GM23338 (cell line): ENCODE measurements around the gene GPR39. TPM values are rescaled to one million over a fixed set of nuclear protein-coding genes. Genes with fewer than 3 reads are reported as not detected.

Source experiments
- ATAC-seq: fragments of 200-7000 bp; cut with Tn5 transposase; 3 replicates; pipeline ENCODE4 v1.9.1; 2020
- DNase-seq: peaks from one replicate; pipeline ENCODE4 v3.0.0-alpha.2; 2015; ENCODE audit warnings: low spot score
- H2AFZ ChIP-seq: fragments of 200-600 bp; sonication (generic); 2 replicates; pipeline ENCODE4 v1.8.0; 2016; ENCODE audit warnings: antibody characterized with exemption, mild to moderate bottlenecking, moderate library complexity
- H3F3A ChIP-seq: fragments of 200-600 bp; sonication (generic); replicated peaks from 2 replicates; pipeline ENCODE4 v1.8.0; 2017; ENCODE audit warnings: antibody characterized with exemption, mixed run types, low read depth
- H3K27ac ChIP-seq: fragments of 200-600 bp; sonication (generic); 2 replicates; pipeline ENCODE4 v1.6.1; 2016; ENCODE audit warnings: low read depth
- H3K27me3 ChIP-seq: fragments of 200-600 bp; sonication (generic); 2 replicates; pipeline ENCODE4 v1.8.0; 2016; ENCODE audit warnings: mild to moderate bottlenecking, mixed run types, moderate library complexity; ENCODE audit not compliant: insufficient read depth
- H3K36me3 ChIP-seq: fragments of 200-600 bp; sonication (generic); 2 replicates; pipeline ENCODE4 v1.8.0; 2016; ENCODE audit warnings: mild to moderate bottlenecking; ENCODE audit not compliant: insufficient read depth
- H3K4me1 ChIP-seq: fragments of 200-600 bp; sonication (generic); 2 replicates; pipeline ENCODE4 v1.8.0; 2016; ENCODE audit warnings: mild to moderate bottlenecking, moderate library complexity; ENCODE audit not compliant: insufficient read depth
- H3K4me2 ChIP-seq: fragments of 200-600 bp; sonication (generic); 2 replicates; pipeline ENCODE4 v1.7.1; 2017; ENCODE audit warnings: mixed run types
- H3K4me3 ChIP-seq: fragments of 200-600 bp; sonication (generic); 2 replicates; pipeline ENCODE4 v1.6.1; 2016; ENCODE audit warnings: mixed run types
- H3K79me2 ChIP-seq: fragments of 200-600 bp; sonication (generic); replicated peaks from 2 replicates; pipeline ENCODE4 v1.8.0; 2017; ENCODE audit warnings: mild to moderate bottlenecking; ENCODE audit not compliant: insufficient read depth
- H3K9me2 ChIP-seq: fragments of 200-600 bp; sonication (generic); 2 replicates; pipeline ENCODE4 v1.8.0; 2017; ENCODE audit not compliant: insufficient read depth
- H4K20me1 ChIP-seq: fragments of 200-600 bp; sonication (generic); replicated peaks from 2 replicates; pipeline ENCODE4 v1.8.0; 2017; ENCODE audit warnings: mild to moderate bottlenecking; ENCODE audit not compliant: insufficient read depth
- H3K27ac Mint-ChIP-seq: 2 replicates; pipeline ENCODE4 v1.8.0; 2020; ENCODE audit warnings: inconsistent platforms, mild to moderate bottlenecking, moderate library complexity, mixed read lengths
- H3K27me3 Mint-ChIP-seq: 3 replicates; pipeline ENCODE4 v1.8.0; 2022; ENCODE audit warnings: low read depth, mild to moderate bottlenecking, moderate library complexity, mixed read lengths, inconsistent platforms; ENCODE audit not compliant: insufficient read depth, poor library complexity
- H3K36me3 Mint-ChIP-seq: 3 replicates; pipeline ENCODE4 v1.8.0; 2021; ENCODE audit warnings: low read depth, mild to moderate bottlenecking, inconsistent platforms, moderate library complexity, mixed read lengths
- H3K4me1 Mint-ChIP-seq: 3 replicates; pipeline ENCODE4 v1.8.0; 2020; ENCODE audit warnings: mild to moderate bottlenecking, inconsistent platforms, mixed read lengths
- H3K4me3 Mint-ChIP-seq: 3 replicates; pipeline ENCODE4 v1.8.0; 2021; ENCODE audit warnings: moderate library complexity, mild to moderate bottlenecking, inconsistent platforms, mixed read lengths
- H3K9me3 Mint-ChIP-seq: 3 replicates; pipeline ENCODE4 v1.8.0; 2020; ENCODE audit warnings: moderate library complexity, mild to moderate bottlenecking, inconsistent platforms, mixed read lengths
- CREB1 ChIP-seq: fragments of 250-450 bp; sonication (Bioruptor Pico); IDR thresholded peaks from 2 replicates; pipeline ENCODE4 v1.5.0; 2020; ENCODE audit warnings: low read depth, mild to moderate bottlenecking, moderate library complexity
- CTCF ChIP-seq, 2 experiments: fragments of 200-600 bp in 1 of 2; sonication (generic) in 1 of 2; conservative IDR thresholded peaks; 2 replicates each; pipeline versions ENCODE4 v1.5.1 to v1.6.1; 2016 to 2017; ENCODE audit warnings: antibody characterized with exemption in 2 of 2, low read depth in 2 of 2, mild to moderate bottlenecking in 2 of 2, moderate library complexity in 1 of 2
- ETS1 ChIP-seq: IDR thresholded peaks from 2 replicates; pipeline ENCODE4 v1.6.1; 2016; ENCODE audit warnings: antibody characterized with exemption
- EZH2 ChIP-seq: fragments of 200-600 bp; sonication (generic); IDR thresholded peaks from one replicate; pipeline ENCODE4 v1.8.0; 2017; ENCODE audit warnings: antibody characterized with exemption, mild to moderate bottlenecking, low read depth; ENCODE audit not compliant: unreplicated experiment
- EZH2phosphoT487 ChIP-seq: fragments of 200-600 bp; sonication (generic); IDR thresholded peaks from one replicate; pipeline ENCODE4 v1.8.1; 2018; ENCODE audit warnings: antibody characterized with exemption; ENCODE audit not compliant: unreplicated experiment
- JUNB ChIP-seq: IDR thresholded peaks from one replicate; pipeline ENCODE4 v1.6.1; 2016; ENCODE audit warnings: antibody characterized with exemption; ENCODE audit not compliant: unreplicated experiment
- NANOG ChIP-seq: IDR thresholded peaks from 2 replicates; pipeline ENCODE4 v1.6.1; 2016; ENCODE audit warnings: antibody characterized with exemption, borderline replicate concordance
- POLR2AphosphoS5 ChIP-seq: IDR thresholded peaks from 2 replicates; pipeline ENCODE4 v1.6.1; 2016; ENCODE audit warnings: antibody characterized with exemption, low read depth
- STAT1 ChIP-seq: IDR thresholded peaks from one replicate; pipeline ENCODE4 v1.6.1; 2016; ENCODE audit warnings: antibody characterized with exemption; ENCODE audit not compliant: unreplicated experiment
- ZNF114 ChIP-seq: fragments of 250-450 bp; sonication (Bioruptor Pico); IDR thresholded peaks from 2 replicates; pipeline ENCODE4 v1.5.0; 2020; ENCODE audit warnings: mild to moderate bottlenecking, moderate library complexity
- ZNF331 ChIP-seq: fragments of 250-450 bp; sonication (Bioruptor Pico); IDR thresholded peaks from 2 replicates; pipeline ENCODE4 v1.5.0; 2020; ENCODE audit warnings: low read depth, mild to moderate bottlenecking, moderate library complexity
- polyA plus RNA-seq: library from polyadenylated mRNA; unstranded; fragments of >200 nt; fragmentation: Nextera tagmentation; extraction: Ambion mirVana; gene quantifications from 2 replicates; pipeline ENCODE4 v1.2.1, GENCODE V29; 2016
- total RNA-seq: library from RNA; depleted of rRNA; stranded (reverse); fragments of >200 nt; shearing (Covaris generic); gene quantifications from 2 replicates; pipeline ENCODE4 v1.2.3, GENCODE V29; 2014
- TF ChIP-seq, protein P1 (sequence below): IDR thresholded peaks from one replicate; pipeline ENCODE4 v1.6.1; 2018; ENCODE audit warnings: antibody characterized with exemption; ENCODE audit not compliant: unreplicated experiment
- TF ChIP-seq, protein P2 (sequence below): fragments of 250-450 bp; sonication (Bioruptor Pico); IDR thresholded peaks from 2 replicates; pipeline ENCODE4 v1.5.0; 2020; ENCODE audit warnings: mild to moderate bottlenecking, moderate library complexity

GPR39 gene
- total and polyA plus RNA-seq, 2 experiments from 2014 or later, result 0.55 to 1.9 TPM

DNA sequence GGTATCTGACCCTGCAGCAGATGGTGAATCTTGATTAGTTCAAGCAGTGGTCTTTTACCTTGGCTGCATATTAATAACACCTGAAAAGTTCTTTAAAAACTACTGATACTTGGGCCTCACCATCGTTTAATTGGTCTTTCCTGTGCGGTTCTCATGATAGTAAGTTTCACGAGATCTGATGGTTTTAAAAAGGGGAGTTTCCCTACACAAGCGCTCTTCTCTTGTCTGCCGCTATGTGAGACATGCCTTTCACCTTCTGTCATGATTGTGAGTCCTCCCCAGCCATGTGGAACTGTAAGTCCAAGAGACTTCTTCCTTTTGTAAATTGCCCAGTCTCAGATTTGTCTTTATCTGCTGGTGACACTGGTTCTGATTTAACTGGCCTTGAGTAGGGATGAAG is 151.1 kb downstream of the GPR39 start:
- no peaks in the 10 kb centered on the region for H3K4me1 ChIP-seq
- no peaks in the 10 kb centered on the region for H3F3A ChIP-seq
- H3K27me3 ChIP-seq, result no peaks in the 10 kb centered on the region
- H4K20me1 ChIP-seq, result no peaks in the 10 kb centered on the region
- H3K36me3 ChIP-seq, result no peaks in the 10 kb centered on the region
- Mint-ChIP-seq H3K4me3 (no peak overlapping the region), H3K27ac (no peak overlapping the region), H3K9me3 (no peaks in the 10 kb centered on the region), H3K27me3 (peaks cover 3% of the 10 kb centered on the region), H3K4me1 (no peaks in the 10 kb centered on the region), H3K36me3 (no peaks in the 10 kb centered on the region)
- no peak for DNase-seq
- H3K9me2 ChIP-seq, result no peaks in the 10 kb centered on the region
- no peaks in the 10 kb centered on the region for H3K79me2 ChIP-seq
- TF ChIP-seq JUNB (no peak), NANOG (no peak), CTCF (conservative IDR thresholded peaks at IDR 0.05; ENCODE audit: low read depth in 2 of 2) (no peak), ETS1 (no peak), ZNF114 (CRISPR knock-in tag) (no peak), POLR2AphosphoS5 (no peak), ZNF331 (CRISPR knock-in tag) (no peak), EZH2phosphoT487 (no peak), CREB1 (CRISPR knock-in tag) (no peak), EZH2 (no peak), STAT1 (no peak)
- TF ChIP-seq, protein P1, sequence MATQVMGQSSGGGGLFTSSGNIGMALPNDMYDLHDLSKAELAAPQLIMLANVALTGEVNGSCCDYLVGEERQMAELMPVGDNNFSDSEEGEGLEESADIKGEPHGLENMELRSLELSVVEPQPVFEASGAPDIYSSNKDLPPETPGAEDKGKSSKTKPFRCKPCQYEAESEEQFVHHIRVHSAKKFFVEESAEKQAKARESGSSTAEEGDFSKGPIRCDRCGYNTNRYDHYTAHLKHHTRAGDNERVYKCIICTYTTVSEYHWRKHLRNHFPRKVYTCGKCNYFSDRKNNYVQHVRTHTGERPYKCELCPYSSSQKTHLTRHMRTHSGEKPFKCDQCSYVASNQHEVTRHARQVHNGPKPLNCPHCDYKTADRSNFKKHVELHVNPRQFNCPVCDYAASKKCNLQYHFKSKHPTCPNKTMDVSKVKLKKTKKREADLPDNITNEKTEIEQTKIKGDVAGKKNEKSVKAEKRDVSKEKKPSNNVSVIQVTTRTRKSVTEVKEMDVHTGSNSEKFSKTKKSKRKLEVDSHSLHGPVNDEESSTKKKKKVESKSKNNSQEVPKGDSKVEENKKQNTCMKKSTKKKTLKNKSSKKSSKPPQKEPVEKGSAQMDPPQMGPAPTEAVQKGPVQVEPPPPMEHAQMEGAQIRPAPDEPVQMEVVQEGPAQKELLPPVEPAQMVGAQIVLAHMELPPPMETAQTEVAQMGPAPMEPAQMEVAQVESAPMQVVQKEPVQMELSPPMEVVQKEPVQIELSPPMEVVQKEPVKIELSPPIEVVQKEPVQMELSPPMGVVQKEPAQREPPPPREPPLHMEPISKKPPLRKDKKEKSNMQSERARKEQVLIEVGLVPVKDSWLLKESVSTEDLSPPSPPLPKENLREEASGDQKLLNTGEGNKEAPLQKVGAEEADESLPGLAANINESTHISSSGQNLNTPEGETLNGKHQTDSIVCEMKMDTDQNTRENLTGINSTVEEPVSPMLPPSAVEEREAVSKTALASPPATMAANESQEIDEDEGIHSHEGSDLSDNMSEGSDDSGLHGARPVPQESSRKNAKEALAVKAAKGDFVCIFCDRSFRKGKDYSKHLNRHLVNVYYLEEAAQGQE, result no peak
- TF ChIP-seq, protein P2, sequence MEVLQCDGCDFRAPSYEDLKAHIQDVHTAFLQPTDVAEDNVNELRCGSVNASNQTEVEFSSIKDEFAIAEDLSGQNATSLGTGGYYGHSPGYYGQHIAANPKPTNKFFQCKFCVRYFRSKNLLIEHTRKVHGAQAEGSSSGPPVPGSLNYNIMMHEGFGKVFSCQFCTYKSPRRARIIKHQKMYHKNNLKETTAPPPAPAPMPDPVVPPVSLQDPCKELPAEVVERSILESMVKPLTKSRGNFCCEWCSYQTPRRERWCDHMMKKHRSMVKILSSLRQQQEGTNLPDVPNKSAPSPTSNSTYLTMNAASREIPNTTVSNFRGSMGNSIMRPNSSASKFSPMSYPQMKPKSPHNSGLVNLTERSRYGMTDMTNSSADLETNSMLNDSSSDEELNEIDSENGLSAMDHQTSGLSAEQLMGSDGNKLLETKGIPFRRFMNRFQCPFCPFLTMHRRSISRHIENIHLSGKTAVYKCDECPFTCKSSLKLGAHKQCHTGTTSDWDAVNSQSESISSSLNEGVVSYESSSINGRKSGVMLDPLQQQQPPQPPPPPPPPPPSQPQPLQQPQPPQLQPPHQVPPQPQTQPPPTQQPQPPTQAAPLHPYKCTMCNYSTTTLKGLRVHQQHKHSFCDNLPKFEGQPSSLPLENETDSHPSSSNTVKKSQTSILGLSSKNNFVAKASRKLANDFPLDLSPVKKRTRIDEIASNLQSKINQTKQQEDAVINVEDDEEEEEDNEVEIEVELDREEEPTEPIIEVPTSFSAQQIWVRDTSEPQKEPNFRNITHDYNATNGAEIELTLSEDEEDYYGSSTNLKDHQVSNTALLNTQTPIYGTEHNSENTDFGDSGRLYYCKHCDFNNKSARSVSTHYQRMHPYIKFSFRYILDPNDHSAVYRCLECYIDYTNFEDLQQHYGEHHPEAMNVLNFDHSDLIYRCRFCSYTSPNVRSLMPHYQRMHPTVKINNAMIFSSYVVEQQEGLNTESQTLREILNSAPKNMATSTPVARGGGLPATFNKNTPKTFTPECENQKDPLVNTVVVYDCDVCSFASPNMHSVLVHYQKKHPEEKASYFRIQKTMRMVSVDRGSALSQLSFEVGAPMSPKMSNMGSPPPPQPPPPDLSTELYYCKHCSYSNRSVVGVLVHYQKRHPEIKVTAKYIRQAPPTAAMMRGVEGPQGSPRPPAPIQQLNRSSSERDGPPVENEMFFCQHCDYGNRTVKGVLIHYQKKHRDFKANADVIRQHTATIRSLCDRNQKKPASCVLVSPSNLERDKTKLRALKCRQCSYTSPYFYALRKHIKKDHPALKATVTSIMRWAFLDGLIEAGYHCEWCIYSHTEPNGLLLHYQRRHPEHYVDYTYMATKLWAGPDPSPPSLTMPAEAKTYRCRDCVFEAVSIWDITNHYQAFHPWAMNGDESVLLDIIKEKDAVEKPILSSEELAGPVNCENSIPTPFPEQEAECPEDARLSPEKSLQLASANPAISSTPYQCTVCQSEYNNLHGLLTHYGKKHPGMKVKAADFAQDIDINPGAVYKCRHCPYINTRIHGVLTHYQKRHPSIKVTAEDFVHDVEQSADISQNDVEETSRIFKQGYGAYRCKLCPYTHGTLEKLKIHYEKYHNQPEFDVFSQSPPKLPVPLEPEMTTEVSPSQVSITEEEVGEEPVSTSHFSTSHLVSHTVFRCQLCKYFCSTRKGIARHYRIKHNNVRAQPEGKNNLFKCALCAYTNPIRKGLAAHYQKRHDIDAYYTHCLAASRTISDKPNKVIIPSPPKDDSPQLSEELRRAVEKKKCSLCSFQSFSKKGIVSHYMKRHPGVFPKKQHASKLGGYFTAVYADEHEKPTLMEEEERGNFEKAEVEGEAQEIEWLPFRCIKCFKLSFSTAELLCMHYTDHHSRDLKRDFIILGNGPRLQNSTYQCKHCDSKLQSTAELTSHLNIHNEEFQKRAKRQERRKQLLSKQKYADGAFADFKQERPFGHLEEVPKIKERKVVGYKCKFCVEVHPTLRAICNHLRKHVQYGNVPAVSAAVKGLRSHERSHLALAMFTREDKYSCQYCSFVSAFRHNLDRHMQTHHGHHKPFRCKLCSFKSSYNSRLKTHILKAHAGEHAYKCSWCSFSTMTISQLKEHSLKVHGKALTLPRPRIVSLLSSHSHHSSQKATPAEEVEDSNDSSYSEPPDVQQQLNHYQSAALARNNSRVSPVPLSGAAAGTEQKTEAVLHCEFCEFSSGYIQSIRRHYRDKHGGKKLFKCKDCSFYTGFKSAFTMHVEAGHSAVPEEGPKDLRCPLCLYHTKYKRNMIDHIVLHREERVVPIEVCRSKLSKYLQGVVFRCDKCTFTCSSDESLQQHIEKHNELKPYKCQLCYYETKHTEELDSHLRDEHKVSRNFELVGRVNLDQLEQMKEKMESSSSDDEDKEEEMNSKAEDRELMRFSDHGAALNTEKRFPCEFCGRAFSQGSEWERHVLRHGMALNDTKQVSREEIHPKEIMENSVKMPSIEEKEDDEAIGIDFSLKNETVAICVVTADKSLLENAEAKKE, result no peak
- no peak overlapping the region for H2AFZ ChIP-seq
- no peak for ATAC-seq
- no peak overlapping the region for H3K27ac ChIP-seq
- H3K4me3 ChIP-seq, result no peak overlapping the region
- no peak overlapping the region for H3K4me2 ChIP-seq
